ENCODE measurements around the gene POLR2J3.
"Not testable (repeated sequence)": the region's sequence is repeated elsewhere in the genome, so short reads cannot be mapped to it uniquely, and the experiment has no call there.

DNA sequence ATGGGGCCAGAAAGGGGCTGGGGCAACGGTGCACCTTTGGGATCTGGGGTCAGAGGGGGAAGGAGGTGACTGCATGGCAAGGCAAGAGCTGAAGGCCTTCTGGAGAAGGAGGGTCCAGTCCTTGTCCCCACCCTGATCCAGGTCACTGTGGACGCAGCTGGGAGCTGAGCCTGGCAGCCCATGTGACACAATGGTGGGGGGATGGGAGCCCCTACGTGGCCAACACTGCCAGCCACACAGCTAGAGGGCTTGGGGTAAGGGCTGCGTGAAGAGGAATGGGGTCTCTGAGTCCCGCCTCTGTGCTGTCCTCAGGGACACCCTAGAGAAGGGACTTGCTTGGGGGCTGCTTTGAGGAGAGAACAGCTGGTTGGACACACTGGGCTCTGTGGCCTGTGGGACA, 9.3 kb upstream of the POLR2J3 start:
- TF ChIP-seq, protein P1, sequence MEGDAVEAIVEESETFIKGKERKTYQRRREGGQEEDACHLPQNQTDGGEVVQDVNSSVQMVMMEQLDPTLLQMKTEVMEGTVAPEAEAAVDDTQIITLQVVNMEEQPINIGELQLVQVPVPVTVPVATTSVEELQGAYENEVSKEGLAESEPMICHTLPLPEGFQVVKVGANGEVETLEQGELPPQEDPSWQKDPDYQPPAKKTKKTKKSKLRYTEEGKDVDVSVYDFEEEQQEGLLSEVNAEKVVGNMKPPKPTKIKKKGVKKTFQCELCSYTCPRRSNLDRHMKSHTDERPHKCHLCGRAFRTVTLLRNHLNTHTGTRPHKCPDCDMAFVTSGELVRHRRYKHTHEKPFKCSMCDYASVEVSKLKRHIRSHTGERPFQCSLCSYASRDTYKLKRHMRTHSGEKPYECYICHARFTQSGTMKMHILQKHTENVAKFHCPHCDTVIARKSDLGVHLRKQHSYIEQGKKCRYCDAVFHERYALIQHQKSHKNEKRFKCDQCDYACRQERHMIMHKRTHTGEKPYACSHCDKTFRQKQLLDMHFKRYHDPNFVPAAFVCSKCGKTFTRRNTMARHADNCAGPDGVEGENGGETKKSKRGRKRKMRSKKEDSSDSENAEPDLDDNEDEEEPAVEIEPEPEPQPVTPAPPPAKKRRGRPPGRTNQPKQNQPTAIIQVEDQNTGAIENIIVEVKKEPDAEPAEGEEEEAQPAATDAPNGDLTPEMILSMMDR (IDR thresholded peaks at IDR 0.05): not testable (repeated sequence)
- not testable (repeated sequence) for TF ChIP-seq POLR2A (IDR thresholded peaks at IDR 0.05)

Data from right lobe of liver (tissue), 4 donors.